BE2C (cell line): ENCODE data around the gene COPS9.

Source experiments
- DNase-seq: peaks from one replicate; pipeline ENCODE4 v3.0.0-alpha.2; 2020
- H3K27me3 ChIP-seq: fragments of 250-450 bp; sonication (Bioruptor Pico); 2 replicates; pipeline ENCODE4 v1.5.1; 2020; ENCODE audit warnings: mild to moderate bottlenecking
- H3K36me3 ChIP-seq: fragments of 250-450 bp; sonication (Bioruptor Pico); 2 replicates; pipeline ENCODE4 v1.5.1; 2020; ENCODE audit warnings: mild to moderate bottlenecking
- H3K4me1 ChIP-seq: fragments of 250-450 bp; sonication (Bioruptor Pico); 2 replicates; pipeline ENCODE4 v1.5.1; 2020
- H3K4me3 ChIP-seq: 2 replicates; pipeline ENCODE4 v1.5.1; 2011; ENCODE audit warnings: low read depth, low read length
- H3K9me3 ChIP-seq: fragments of 250-450 bp; sonication (Bioruptor Pico); 2 replicates; pipeline ENCODE4 v1.5.1; 2020
- CTCF ChIP-seq: IDR thresholded peaks from 2 replicates; pipeline ENCODE4 v1.5.1; 2012; ENCODE audit warnings: mild to moderate bottlenecking, low read depth, low read length

The COPS9 gene

GRCh38 chr2:240143276-240143675 lies 7.2 kb upstream of the COPS9 start:
- Histone ChIP-seq H3K4me3 (no peak overlapping the region), H3K9me3 (no peaks in the 10 kb centered on the region), H3K27me3 (peaks cover 16% of the 10 kb centered on the region; the same call in 1 of the 2 replicates), H3K36me3 (no peaks in the 10 kb centered on the region), H3K4me1 (no peaks in the 10 kb centered on the region)
- TF ChIP-seq CTCF = no peak
- peak; percentile 2 for DNase-seq

GRCh38 chr2:240142859-240143258 lies 6.8 kb upstream of the COPS9 start:
- peaks cover 16% of the 10 kb centered on the region; the same call in 1 of the 2 replicates for H3K27me3 ChIP-seq
- TF ChIP-seq CTCF = no peak
- H3K4me1 ChIP-seq = no peaks in the 10 kb centered on the region
- peak; percentile 1 for DNase-seq
- H3K4me3 ChIP-seq = no peak overlapping the region
- H3K9me3 ChIP-seq = no peaks in the 10 kb centered on the region
- no peaks in the 10 kb centered on the region for H3K36me3 ChIP-seq

- peaks cover 16% of the 10 kb centered on the region; the same call in 1 of the 2 replicates for H3K27me3 ChIP-seq
- no peaks in the 10 kb centered on the region for H3K36me3 ChIP-seq
- no peaks in the 10 kb centered on the region for H3K4me1 ChIP-seq
- H3K4me3 ChIP-seq = no peak overlapping the region
- DNase-seq = peak; percentile 5
- no peak for TF ChIP-seq CTCF
- no peaks in the 10 kb centered on the region for H3K9me3 ChIP-seq
These were observed 6.2 kb upstream of the COPS9 start for GRCh38 chr2:240142256-240142775.

GRCh38 chr2:240141736-240142135 lies 5.6 kb upstream of the COPS9 start:
- peak; percentile 1 for DNase-seq
- H3K27me3 ChIP-seq = peaks cover 16% of the 10 kb centered on the region; the same call in 1 of the 2 replicates
- no peaks in the 10 kb centered on the region for H3K36me3 ChIP-seq
- no peak overlapping the region for H3K4me3 ChIP-seq
- no peaks in the 10 kb centered on the region for H3K9me3 ChIP-seq
- H3K4me1 ChIP-seq = no peaks in the 10 kb centered on the region
- TF ChIP-seq CTCF = no peak

- Histone ChIP-seq H3K4me1 (no peaks in the 10 kb centered on the region), H3K9me3 (no peaks in the 10 kb centered on the region), H3K27me3 (peaks cover 16% of the 10 kb centered on the region; the same call in 1 of the 2 replicates), H3K4me3 (no peak overlapping the region), H3K36me3 (no peaks in the 10 kb centered on the region)
- peak; percentile 2 for DNase-seq
- no peak for TF ChIP-seq CTCF
These were observed 4.8 kb upstream of the COPS9 start for GRCh38 chr2:240140920-240141319.

- H3K36me3 ChIP-seq = no peaks in the 10 kb centered on the region
- no peak for DNase-seq
- peaks cover 16% of the 10 kb centered on the region; the same call in 1 of the 2 replicates for H3K27me3 ChIP-seq
- H3K4me3 ChIP-seq = no peak within 1 kb of the TSS
- H3K4me1 ChIP-seq = no peaks in the 10 kb centered on the region
- TF ChIP-seq CTCF = no peak
- H3K9me3 ChIP-seq = no peaks in the 10 kb centered on the region
These were observed 4.4 kb upstream of the COPS9 start, which contains the start of gene OTOS for GRCh38 chr2:240140511-240140910. OTOS (minus strand) TSS chr2:240140658; CDS start chr2:240140326, 332 bp downstream.
